CD4-positive, alpha-beta T cell treated with Interleukin-21 for 1 hour (primary cell): ENCODE results near the gene CRYAA.
"Not testable (repeated sequence)": the region's sequence is repeated elsewhere in the genome, so short reads cannot be mapped to it uniquely, and the experiment has no call there.

ENCODE experiments used
- DNase-seq: peaks from one replicate; pipeline ENCODE4 v3.0.0-alpha.2; 2020

CRYAA gene, protein sequence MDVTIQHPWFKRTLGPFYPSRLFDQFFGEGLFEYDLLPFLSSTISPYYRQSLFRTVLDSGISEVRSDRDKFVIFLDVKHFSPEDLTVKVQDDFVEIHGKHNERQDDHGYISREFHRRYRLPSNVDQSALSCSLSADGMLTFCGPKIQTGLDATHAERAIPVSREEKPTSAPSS

DNA sequence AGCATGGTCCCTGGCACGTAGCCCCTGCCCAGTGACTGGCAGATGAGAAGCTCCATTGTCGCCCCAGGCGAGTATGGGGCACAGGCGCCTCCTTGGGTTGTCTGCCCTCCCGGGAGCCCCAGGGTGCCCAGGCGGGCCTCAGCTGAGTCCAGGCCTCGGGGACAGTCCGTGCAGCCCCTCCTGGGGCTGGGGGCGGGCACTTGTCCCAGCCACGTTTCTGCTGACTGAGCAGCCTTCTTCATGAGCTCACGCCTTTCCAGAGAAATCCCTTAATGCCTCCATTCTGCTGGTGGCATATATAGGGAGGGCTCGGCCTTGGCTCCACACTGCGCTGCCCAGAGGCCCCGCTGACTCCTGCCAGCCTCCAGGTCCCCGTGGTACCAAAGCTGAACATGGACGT is at the start of gene CRYAA:
Gene CRYAA (plus strand): TSS at position 301 of the 400 bp plus-strand sequence. CDS start 92 bp downstream, at position 393.
- not testable (repeated sequence) for DNase-seq

DNA sequence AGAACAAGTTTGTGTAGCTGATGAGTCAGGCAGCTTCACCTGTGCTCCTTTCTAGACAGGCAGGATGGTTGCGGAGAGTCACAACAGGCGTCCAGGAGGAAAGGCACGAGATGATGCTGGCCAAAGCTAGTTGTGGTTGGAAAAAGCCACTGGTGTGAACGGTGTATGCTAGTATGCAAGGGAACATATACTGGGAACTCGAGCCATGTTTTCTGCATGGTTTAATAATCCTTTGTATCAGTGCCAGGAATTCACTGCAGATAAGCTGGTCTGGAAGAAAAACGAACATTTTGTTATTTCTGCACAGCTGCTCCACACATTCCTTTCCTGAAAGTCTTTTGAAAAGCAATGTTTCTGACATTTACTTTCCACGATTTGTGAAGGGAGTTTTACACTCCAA is 38.7 kb upstream of the CRYAA start:
- not testable (repeated sequence) for DNase-seq

DNA sequence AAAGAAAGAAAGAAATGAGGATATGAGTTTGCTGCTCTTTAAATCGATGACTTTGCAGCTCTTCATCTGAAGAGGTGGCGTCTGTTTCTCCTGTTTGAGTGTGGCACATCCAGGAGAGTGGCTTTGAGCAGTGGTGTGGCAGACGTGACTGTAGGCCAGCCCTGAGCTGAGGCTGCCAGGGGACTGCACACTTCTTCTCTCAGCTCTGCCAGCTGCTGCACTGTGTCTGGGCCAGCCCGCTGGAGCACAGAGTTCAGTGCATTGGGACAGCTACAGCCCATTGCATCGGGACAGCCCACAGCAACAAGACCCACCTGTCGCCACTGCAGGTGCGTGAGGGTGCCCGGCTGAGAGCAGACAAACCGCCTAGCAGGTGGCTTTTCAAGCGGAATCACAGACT is 34.3 kb upstream of the CRYAA start:
- DNase-seq = not testable (repeated sequence)

DNA sequence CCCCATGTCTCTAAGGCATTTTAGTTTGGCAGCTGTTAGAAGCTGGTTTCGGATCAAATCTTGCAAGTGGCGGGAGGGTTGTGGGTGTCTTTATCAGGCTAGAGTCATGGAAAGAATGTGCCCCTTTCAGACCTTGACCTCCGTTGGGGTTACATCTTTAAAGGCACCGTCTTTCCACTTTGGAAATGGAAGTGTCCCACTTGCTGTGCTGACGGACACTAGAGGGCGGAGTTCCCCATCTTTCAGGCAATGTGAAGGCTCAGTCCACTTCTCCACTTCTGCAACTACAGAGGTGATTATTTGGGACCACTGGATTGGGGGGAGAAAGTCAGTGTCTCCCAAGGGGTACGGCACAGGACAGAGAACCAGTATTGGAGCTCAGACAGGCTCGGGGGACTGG is 29.9 kb upstream of the CRYAA start:
- DNase-seq = not testable (repeated sequence)

DNA sequence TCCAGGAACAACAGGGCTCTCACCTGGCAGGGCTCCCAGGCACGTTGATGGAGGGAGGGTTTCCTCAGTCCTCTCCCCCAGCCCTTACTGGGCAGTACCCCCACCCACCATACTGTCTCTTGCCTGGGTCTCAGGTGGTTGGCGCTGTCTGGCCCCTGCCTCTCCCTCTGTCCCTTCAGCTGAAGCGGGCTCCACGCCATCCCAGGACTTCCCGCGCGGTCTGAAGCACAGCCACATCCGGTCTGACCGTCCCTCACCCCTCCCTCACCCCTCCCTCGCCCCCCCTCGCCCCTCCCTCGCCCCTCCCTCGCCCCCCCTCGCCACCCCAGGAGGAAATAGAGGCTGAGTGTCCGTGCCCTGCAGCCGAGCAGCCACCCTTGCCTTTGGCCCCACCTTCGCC is 27.4 kb upstream of the CRYAA start:
- DNase-seq = not testable (repeated sequence)

DNA sequence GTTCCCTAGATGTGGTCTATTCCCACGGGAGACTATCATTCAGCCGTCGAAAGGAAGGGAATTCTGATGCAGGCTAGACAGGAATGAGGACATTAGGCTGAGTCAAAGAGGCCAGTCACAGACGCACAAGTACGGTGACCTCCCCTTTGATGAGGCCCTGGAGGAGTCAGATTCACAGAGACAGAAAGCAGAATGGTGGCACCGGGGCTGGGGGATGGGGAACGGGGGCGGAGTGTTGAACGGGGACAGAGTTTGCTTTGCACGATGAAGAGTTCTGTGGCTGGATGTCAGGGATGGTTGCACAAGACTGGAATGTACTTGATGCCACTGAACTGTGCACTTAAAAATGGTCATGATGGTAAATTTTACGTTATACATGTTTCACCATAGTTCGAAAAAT is 22.2 kb upstream of the CRYAA start:
- DNase-seq = not testable (repeated sequence)

DNA sequence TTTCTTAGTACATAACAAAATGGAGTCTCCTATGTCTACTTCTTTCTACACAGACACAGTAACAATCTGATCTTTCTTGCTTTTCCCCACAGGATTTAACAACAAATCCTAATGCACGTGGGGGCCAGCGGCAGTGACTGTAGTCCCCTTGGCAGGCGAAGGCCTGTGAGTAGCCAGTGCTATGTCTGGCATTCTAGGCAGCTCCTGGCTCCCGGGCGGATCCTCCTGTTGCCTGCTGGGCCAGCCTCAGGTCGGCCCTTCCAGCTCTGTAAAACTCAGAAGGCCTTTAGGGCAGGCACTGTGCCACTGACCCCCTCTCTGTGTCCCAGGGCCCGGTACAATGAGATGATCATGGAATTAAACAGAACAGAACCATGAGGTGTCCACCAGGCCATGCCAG is 20.8 kb upstream of the CRYAA start:
- not testable (repeated sequence) for DNase-seq

DNA sequence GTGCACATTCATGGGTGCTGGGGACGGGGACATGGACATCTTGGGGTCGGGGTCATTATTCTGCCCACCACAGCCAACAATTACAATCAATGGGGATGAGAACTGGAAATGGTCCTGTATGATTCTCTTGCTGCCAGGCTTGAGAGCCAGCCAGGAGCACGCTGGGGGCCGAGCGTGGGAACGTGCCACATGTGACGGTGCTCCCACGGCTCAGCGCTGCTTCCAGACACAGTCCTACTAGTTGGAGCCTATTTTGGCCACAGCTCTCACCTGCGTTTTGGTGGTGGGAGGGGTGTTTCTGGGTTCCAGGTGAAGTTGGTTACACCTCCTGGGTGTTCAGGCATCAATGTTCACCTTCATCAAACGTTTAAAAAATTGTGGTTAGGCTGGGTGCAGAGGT is 19.5 kb upstream of the CRYAA start:
- not testable (repeated sequence) for DNase-seq

DNA sequence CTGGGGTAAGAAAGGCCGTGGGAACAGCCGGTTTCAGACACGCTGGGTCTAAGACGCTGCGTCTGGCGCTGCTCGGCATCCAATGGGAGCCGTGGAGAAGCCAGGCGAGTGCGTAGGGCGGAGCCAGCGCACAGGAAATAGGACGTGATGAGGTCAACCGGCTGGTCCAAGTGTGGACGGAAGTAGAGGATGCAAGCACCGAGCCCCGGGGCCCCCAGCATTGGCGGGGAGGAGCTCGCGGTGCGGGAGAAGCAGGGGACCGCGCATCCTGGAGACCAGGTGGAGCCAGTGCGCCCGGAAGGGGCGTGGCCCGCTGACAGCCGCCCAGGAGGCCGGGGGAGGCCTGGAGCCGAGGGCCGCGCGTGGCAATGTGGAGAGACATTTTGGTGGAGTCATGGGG is 15.2 kb upstream of the CRYAA start:
- DNase-seq = not testable (repeated sequence)

DNA sequence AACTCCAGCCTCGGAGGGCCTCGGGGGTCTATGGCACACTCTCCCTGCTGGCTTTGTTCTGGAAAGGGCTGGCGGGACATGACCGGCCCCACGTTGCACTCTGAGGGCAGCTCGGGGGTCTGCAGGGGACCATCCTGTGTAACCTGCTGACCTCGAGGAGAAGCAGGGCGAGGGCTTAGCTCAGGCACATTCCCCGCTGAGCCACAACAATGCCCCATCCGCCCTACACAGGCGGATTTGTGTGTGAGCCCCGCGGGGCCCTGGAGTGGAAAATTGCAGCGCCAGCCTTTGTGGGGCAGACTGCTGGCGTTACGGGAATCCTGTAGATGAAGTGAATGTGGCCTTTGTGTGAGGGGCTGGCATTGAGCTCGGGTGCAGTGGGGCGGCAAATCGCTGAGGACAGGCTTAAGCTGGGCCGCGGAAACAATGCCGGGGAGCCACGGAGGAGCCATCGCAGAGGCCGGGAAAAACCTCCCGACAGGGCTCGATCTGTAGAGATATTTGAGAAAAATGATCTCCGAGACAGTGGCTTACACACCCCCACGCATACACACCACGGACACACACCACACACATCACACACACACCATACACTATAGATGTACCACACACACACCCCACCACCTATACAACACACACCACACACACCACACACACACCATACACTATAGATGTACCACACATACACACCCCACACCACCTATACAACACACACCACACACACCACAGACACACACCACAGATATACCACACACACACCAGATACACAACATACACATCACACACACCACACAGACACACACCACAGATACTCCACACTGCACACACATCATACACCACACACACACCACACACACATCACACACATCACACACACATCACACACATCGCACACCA is 9.3 kb upstream of the CRYAA start:
- not testable (repeated sequence) for DNase-seq

DNA sequence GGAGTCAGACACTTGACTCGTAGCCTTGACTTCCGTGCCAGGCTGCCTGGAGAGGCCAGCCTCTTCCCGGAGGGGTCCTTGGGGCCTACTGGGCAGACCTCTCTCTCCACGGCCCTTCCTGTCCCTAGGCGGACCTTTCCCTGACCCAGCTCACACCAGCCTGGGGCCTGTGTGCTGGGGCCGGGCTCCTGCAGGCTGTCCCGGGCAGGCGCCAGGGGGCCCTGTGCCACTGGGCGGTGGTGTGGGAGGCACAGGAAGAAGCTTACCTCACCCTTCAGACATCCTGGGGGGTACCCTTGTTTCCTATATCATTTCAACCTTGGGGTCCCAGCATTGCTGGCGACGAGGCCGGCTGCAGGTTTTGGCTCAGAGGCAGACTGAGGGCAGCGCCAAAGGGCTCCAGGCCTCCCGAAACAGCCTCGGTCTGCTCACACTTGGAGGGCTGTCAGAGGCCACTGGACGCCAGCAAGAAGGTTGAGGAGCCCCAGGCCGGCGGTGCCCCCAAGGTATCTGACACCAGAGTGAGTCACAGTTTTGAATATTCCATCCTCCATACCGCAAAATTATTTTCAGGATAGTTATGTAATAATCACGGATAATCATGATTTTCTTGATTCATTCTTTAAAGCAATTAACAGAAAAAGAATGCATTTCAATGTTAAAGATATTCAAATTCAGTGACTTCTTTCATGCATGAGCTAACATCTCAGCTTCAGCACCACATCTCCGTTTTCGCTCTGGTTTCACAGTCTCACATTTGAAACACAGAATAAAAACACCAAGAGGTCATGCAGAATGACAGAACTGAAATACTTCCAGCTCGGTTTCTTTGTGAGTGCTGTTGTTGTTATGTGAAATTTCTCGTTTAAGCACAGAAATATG is 6.7 kb upstream of the CRYAA start:
- DNase-seq = not testable (repeated sequence)

DNA sequence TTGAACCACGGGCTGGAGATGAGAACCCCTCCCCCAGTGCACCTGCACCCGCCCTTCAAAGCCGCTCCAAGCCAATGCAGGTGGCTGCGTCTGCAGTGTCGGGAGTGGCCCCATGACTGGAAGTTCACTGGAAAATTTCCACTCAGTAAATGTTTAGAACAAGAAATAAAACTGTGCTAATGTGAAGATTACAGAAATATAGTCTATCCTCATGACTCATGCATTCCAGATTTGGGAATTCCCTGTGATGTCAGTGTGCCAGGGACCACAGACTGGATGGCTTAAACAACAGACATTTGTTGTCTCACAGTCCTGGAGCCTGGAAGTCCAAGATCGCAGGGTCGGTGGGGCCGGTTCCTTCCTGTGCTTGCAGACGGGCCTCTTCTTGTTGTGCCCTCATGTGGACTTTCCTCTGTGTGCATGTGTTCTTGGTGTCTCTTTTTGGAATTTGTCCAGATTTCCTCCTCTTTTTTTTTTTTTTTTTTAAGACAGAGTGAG is 6.1 kb upstream of the CRYAA start:
- DNase-seq = not testable (repeated sequence)

DNA sequence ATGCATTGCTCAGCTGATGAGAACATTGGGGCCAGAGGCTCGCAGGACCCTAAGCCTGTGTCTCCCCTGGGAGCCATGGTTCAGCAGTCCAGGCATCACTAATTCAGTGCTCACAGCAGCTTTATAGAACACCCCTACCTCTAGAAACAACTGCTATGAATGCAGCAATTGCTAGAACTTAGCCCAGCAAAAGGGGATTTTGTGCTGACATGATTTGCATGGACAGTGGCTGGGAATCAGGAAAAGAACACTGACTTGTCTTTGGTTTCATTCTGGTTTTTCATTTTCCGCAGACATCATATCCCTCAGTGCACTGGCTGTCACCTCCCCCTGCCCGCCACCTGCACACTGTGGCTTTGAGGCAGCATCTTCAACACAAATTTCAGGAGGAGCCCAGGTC is 4.0 kb upstream of the CRYAA start:
- DNase-seq = not testable (repeated sequence)

DNA sequence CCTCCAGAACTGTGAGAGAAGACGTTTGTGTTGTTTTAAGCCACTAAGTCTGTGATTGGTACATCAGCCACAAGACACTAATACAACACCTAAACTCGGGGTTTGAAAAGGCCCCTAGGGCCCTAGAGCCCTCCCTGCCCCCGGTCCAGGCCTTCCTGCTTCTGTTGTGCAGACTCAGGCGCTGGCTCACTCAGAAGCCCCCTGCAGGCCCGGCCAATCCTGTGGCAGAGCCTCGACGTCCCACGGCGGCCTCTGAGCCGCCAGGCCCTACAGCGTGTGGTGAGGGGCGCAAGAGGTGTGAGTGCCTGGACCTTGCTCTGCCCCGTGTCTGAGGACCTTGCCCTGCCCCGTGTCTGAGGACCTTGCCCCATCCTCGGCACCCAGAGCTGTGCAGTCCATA is 3.1 kb upstream of the CRYAA start:
- DNase-seq = not testable (repeated sequence)

DNA sequence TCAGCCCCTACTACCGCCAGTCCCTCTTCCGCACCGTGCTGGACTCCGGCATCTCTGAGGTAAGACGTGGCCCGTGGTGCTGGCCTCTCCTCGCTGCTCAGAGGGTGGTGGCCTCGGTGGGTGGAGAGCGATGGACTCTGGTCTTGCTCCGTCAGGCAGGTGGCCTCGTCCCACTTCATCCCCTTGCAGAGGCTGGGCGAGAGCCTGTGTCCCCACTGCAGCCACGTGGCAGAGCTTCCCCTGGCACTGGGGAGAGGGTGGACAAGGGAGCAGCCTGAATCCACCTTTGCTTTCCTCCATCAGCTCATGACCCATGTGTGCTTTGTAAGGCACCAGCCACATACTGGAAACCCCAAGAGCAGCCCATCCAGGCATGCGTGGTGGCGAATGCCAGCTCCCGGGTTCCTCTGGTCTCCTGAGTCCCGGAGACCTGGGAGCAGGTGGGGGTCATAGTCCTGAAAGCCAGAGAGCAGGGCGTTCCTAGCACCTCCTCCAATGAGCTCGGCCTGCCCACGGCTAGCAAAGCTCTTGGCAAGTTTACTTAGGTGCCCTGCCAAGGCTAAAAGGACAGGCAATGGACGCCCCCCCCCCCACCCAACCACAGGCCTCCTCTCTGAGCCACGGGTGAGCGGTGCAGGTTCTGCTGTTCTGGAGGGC is 550 bp downstream of the CRYAA start:
- DNase-seq = not testable (repeated sequence)

DNA sequence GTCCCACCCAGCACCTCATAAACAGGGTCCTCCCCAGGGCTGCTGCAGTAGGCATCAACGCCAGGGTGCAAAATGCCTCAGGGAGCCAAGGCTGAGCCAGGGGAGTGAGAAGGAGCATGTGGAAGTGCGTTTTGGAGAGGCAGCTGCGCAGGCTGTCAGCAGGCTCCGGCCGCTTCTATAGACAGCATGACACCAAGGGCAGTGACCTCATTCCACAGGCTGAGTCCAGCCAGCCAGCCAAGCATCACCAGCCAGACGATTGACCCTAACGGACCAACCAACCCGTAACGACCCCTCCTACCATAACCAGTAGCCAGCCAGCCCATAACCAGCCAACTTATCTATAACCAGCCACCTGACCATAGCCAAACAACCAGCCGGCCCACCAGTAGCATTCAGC is 1.1 kb downstream of the CRYAA start:
- DNase-seq = not testable (repeated sequence)

DNA sequence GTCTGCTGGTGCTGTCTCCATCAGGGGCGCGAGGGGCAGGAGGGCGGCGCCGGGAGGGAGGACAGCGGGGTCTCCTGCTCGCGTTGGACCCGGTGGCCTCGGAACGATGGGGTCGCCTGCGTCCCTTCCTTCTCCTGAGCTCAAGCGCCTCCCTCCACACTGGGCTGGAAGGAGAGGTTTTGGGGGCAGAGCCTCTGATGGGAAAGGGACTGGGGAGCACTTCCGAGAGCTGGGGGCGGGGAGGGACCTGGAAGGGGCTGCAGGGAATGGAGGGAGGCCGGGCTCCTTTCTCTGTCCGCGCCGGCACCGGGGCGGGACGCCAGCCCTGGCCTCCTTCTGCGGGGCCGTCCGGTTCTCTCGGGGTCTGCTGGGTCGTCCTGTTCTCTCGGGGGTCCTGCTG is 4.0 kb downstream of the CRYAA start:
- DNase-seq = not testable (repeated sequence)

DNA sequence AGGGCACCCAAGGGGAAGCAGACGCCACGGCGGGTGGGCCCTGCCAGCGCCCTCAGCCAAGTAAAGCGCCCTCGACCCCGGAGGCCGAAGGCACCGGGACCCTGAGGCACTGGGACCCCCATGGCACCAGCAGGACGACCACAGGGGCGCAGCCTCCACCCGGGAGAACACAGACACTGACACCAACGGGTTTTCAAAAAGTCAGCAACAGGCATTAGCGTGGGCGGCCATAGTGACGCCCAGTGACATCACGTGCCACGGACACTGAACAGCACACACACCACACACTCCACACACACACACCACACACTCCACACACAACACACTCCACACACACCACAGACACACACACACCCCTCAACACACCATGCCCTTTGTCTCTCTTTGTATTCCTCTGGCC is 4.6 kb downstream of the CRYAA start:
- DNase-seq = peak; percentile 46

DNA sequence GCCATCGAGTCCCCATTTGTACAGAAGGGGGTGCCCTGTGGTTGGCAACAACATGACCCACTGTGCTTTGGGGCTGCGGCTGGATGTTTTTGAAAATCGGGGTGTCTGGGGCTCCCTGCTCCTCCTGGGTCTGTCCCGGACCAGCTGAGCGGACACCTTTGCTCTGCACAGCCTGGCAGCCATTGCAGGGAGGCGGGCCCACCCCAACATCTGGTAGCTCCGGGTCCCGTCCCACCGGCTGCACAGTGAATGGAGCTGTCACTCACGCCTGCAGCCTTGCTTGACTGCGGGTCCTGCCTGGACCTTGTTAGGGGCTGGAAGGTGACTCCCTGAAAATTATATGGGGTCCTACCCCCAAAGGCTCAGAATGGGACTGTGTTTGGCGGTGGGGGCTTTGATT is 5.1 kb downstream of the CRYAA start:
- DNase-seq = not testable (repeated sequence)

DNA sequence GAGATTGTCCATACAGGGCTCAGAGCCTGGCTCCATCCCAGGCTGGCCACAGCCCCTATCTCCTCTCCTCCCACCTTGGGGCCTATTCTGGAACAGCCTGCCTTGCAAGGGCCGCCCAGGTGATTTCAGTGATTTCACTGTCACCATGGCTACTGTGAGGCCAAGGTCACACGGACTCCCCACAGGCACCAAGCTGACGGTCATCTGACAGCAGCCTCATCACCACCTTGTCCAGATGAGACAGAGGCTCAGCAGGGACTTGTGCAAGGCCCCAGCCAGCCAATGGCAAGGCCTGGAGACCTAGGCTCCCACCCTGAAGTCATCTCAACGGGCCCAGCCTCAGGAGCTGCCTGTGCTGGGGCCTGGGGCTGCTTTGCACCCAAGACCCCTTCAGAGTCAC is 6.2 kb downstream of the CRYAA start:
- not testable (repeated sequence) for DNase-seq

DNA sequence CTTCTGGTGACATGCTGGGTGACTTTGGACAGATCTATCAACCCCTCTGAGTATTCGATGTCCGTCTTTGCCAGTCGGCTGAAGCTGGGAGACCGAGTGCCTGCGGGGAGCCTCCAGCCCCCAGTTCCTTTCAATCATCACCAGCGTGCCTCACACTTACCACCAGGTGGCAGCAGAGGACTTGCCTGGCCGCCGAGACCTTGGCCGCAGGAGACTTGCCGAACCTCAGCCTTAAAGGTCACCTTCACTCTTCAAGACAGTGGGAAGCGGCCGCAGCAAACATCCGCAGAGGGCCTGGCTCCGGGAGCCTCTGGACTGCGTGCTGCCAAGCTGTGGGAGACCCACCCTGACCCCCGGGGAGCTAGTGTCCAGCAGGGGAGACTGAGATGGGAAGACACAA is 7.8 kb downstream of the CRYAA start:
- not testable (repeated sequence) for DNase-seq
